ENCODE data around the gene CALCB. TPM values are rescaled to one million over a fixed set of nuclear protein-coding genes. Genes with fewer than 3 reads are reported as not detected.

Gene CALCB
- total and polyA plus RNA-seq, 2 donors (not counting 3 experiments of a cell fraction or from before 2014, with no cell fraction given) = not detected

- Histone ChIP-seq H2AFZ (ENCODE audit: low read depth, low read length) (no peak overlapping the region), H3K36me3 (ENCODE audit: control insufficient read depth in 2 of 2, extremely low read depth in 1 of 2, insufficient read depth in 2 of 2, low read length in 2 of 2) (no peaks in the 10 kb centered on the region), H3K27me3 (ENCODE audit: control insufficient read depth in 2 of 2, insufficient read depth in 2 of 2, low read length in 2 of 2) (no peaks in the 10 kb centered on the region), H3K79me2 (ENCODE audit: control insufficient read depth, insufficient read depth, low read length) (no peaks in the 10 kb centered on the region), H3K4me1 (ENCODE audit: control insufficient read depth, extremely low read depth, insufficient read depth, low read length) (no peaks in the 10 kb centered on the region), H3K4me2 (ENCODE audit: insufficient read depth, low read length) (no peak overlapping the region), H3K9ac (replicated peaks; ENCODE audit: extremely low read depth, insufficient read depth, low read length) (no peak overlapping the region), H3K4me3 (replicated peaks in 1 of 3; ENCODE audit: insufficient read depth in 1 of 3, low read depth in 1 of 3, low read length in 3 of 3) (no peak overlapping the region), H3K9me1 (replicated peaks; ENCODE audit: control insufficient read depth, extremely low read depth, insufficient read depth, low read length) (no peaks in the 10 kb centered on the region), H4K20me1 (replicated peaks; ENCODE audit: control insufficient read depth, extremely low read depth, insufficient read depth, low read length) (no peaks in the 10 kb centered on the region), H3K9me3 (replicated peaks; ENCODE audit: control insufficient read depth, insufficient read depth, low read length) (no peaks in the 10 kb centered on the region), H3K27ac (ENCODE audit: insufficient read depth, low read depth, low read length) (no peak overlapping the region)
- ChIA-PET CTCF (no interaction called here), POLR2A (no interaction called here)
- no peak for FAIRE-seq
- intact Hi-C loops (cut with micrococcal nuclease) (no loop called here), dilution Hi-C loops (cut with MboI; ENCODE audit: extremely low pct_ligation_motif_present, low sequenced_read_pairs) (no loop called here)
- BruUV-seq (replicated peaks) = no TSS peak
- no peak for TF ChIP-seq GATA2 (IDR thresholded peaks at IDR 0.05; ENCODE audit: insufficient read depth, insufficient read length, low read depth, low read length)
- TF ChIP-seq POLR2A (IDR thresholded peaks at IDR 0.05; ENCODE audit: low read depth, low read length) = no peak
- no peak for TF ChIP-seq EZH2 (IDR thresholded peaks at IDR 0.05; ENCODE audit: borderline replicate concordance, low read depth, low read length, severe bottlenecking)
- no peak for TF ChIP-seq CTCF (IDR thresholded peaks at IDR 0.05; ENCODE audit: extremely low read depth in 1 of 2, insufficient read depth in 1 of 2, low read depth in 1 of 2, low read length in 2 of 2)
- no peak for TF ChIP-seq JUN (IDR thresholded peaks at IDR 0.05; ENCODE audit: borderline replicate concordance, insufficient read depth, insufficient read length, low read depth)
- TF ChIP-seq FOS (IDR thresholded peaks at IDR 0.05; ENCODE audit: borderline replicate concordance, insufficient read depth, low read length) = no peak
- no peak for TF ChIP-seq MAX (IDR thresholded peaks at IDR 0.05; ENCODE audit: insufficient read depth, insufficient read length)
- TF ChIP-seq MYC (IDR thresholded peaks at IDR 0.05; ENCODE audit: low read depth, low read length) = no peak
- TF ChIP-seq POLR2AphosphoS5 (IDR thresholded peaks at IDR 0.05; ENCODE audit: insufficient read depth, low read depth, low read length) = no peak
- no peak for DNase-seq (ENCODE audit: low read depth, low spot score)
Observed at GRCh38 chr11:15027956-15028355, 45.4 kb upstream of the CALCB start.

All from endothelial cell of umbilical vein (primary cell).